ENCODE data around the gene FEN1.

FEN1 gene

DNA sequence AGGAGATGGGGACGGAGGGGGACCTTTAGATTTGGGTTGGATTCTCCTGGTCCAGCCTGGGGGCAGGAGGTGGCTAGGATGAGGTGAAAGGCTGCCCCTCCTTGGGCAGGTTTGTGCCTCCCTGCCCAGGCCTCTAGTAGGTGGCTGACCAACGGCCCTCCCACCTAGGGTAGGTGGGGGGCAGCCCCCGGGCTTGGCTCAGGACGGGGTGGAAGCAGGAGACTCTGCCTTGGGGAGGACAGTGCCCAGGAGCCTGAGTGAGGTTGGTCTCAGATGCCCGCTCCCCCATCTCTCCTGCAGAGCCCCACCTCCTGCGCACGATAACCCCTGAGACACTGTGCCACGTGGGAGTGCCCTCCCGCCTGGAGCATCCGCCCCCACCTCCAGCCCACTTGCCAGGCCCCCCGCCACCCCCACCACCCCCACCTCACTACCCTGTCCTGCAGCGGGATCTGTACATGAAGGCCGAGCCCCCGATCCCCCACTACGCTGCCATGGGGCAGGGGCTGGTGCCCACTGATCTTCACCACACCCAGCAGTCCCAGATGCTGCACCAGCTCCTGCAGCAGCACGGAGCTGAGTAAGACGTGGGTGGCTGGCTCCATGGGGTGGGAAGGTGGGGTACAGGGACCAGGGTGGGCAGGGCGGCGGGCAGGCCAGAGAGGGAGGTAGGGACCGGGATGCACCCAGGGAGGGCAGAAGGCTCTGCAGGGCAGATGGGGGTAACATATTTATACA, 22.6 kb upstream of the FEN1 start:
- Histone ChIP-seq H3K4me1 (ENCODE audit: control insufficient read depth, insufficient read depth, low read length) (no peaks in the 10 kb centered on the region), H3K27ac (ENCODE audit: extremely low read depth, low read depth, low read length) (no peak overlapping the region), H3K36me3 (ENCODE audit: control insufficient read depth in 2 of 2, insufficient read depth in 1 of 2, low read length in 2 of 2) (no peaks in the 10 kb centered on the region), H3K9me3 (ENCODE audit: control insufficient read depth, insufficient read depth, low read depth, low read length) (no peaks in the 10 kb centered on the region), H3K4me3 (ENCODE audit: low read depth, low read length) (no peak overlapping the region)
- ChIA-PET POLR2A (interaction anchor here (0.6 kb wide), 1 partner anchor 22 kb away, joined by 7 read pairs; the partner anchor contains the start of genes FEN1 and TMEM258), CTCF (no interaction called here)
- TF ChIP-seq ZBTB1 (tag by site-specific recombination; IDR thresholded peaks at IDR 0.05) (no peak), ZNF768 (tag by site-specific recombination; IDR thresholded peaks at IDR 0.05) (no peak), TRIM28 (IDR thresholded peaks at IDR 0.05; ENCODE audit: borderline replicate concordance, low read length) (no peak), ZNF670 (tag by site-specific recombination; IDR thresholded peaks at IDR 0.05; ENCODE audit: low read depth) (no peak), ZNF791 (tag by site-specific recombination; IDR thresholded peaks at IDR 0.05) (no peak), MYNN (tag by site-specific recombination; IDR thresholded peaks at IDR 0.05; ENCODE audit: borderline replicate concordance) (no peak)
- TF ChIP-seq, protein P1, sequence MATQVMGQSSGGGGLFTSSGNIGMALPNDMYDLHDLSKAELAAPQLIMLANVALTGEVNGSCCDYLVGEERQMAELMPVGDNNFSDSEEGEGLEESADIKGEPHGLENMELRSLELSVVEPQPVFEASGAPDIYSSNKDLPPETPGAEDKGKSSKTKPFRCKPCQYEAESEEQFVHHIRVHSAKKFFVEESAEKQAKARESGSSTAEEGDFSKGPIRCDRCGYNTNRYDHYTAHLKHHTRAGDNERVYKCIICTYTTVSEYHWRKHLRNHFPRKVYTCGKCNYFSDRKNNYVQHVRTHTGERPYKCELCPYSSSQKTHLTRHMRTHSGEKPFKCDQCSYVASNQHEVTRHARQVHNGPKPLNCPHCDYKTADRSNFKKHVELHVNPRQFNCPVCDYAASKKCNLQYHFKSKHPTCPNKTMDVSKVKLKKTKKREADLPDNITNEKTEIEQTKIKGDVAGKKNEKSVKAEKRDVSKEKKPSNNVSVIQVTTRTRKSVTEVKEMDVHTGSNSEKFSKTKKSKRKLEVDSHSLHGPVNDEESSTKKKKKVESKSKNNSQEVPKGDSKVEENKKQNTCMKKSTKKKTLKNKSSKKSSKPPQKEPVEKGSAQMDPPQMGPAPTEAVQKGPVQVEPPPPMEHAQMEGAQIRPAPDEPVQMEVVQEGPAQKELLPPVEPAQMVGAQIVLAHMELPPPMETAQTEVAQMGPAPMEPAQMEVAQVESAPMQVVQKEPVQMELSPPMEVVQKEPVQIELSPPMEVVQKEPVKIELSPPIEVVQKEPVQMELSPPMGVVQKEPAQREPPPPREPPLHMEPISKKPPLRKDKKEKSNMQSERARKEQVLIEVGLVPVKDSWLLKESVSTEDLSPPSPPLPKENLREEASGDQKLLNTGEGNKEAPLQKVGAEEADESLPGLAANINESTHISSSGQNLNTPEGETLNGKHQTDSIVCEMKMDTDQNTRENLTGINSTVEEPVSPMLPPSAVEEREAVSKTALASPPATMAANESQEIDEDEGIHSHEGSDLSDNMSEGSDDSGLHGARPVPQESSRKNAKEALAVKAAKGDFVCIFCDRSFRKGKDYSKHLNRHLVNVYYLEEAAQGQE (tag by site-specific recombination; IDR thresholded peaks at IDR 0.05), result no peak
- TF ChIP-seq, protein P2, sequence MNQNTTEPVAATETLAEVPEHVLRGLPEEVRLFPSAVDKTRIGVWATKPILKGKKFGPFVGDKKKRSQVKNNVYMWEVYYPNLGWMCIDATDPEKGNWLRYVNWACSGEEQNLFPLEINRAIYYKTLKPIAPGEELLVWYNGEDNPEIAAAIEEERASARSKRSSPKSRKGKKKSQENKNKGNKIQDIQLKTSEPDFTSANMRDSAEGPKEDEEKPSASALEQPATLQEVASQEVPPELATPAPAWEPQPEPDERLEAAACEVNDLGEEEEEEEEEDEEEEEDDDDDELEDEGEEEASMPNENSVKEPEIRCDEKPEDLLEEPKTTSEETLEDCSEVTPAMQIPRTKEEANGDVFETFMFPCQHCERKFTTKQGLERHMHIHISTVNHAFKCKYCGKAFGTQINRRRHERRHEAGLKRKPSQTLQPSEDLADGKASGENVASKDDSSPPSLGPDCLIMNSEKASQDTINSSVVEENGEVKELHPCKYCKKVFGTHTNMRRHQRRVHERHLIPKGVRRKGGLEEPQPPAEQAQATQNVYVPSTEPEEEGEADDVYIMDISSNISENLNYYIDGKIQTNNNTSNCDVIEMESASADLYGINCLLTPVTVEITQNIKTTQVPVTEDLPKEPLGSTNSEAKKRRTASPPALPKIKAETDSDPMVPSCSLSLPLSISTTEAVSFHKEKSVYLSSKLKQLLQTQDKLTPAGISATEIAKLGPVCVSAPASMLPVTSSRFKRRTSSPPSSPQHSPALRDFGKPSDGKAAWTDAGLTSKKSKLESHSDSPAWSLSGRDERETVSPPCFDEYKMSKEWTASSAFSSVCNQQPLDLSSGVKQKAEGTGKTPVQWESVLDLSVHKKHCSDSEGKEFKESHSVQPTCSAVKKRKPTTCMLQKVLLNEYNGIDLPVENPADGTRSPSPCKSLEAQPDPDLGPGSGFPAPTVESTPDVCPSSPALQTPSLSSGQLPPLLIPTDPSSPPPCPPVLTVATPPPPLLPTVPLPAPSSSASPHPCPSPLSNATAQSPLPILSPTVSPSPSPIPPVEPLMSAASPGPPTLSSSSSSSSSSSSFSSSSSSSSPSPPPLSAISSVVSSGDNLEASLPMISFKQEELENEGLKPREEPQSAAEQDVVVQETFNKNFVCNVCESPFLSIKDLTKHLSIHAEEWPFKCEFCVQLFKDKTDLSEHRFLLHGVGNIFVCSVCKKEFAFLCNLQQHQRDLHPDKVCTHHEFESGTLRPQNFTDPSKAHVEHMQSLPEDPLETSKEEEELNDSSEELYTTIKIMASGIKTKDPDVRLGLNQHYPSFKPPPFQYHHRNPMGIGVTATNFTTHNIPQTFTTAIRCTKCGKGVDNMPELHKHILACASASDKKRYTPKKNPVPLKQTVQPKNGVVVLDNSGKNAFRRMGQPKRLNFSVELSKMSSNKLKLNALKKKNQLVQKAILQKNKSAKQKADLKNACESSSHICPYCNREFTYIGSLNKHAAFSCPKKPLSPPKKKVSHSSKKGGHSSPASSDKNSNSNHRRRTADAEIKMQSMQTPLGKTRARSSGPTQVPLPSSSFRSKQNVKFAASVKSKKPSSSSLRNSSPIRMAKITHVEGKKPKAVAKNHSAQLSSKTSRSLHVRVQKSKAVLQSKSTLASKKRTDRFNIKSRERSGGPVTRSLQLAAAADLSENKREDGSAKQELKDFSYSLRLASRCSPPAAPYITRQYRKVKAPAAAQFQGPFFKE (tag by site-specific recombination; IDR thresholded peaks at IDR 0.05; ENCODE audit: borderline replicate concordance), result no peak
- TF ChIP-seq, protein P3, sequence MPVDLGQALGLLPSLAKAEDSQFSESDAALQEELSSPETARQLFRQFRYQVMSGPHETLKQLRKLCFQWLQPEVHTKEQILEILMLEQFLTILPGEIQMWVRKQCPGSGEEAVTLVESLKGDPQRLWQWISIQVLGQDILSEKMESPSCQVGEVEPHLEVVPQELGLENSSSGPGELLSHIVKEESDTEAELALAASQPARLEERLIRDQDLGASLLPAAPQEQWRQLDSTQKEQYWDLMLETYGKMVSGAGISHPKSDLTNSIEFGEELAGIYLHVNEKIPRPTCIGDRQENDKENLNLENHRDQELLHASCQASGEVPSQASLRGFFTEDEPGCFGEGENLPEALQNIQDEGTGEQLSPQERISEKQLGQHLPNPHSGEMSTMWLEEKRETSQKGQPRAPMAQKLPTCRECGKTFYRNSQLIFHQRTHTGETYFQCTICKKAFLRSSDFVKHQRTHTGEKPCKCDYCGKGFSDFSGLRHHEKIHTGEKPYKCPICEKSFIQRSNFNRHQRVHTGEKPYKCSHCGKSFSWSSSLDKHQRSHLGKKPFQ (tag by site-specific recombination; IDR thresholded peaks at IDR 0.05), result no peak

DNA sequence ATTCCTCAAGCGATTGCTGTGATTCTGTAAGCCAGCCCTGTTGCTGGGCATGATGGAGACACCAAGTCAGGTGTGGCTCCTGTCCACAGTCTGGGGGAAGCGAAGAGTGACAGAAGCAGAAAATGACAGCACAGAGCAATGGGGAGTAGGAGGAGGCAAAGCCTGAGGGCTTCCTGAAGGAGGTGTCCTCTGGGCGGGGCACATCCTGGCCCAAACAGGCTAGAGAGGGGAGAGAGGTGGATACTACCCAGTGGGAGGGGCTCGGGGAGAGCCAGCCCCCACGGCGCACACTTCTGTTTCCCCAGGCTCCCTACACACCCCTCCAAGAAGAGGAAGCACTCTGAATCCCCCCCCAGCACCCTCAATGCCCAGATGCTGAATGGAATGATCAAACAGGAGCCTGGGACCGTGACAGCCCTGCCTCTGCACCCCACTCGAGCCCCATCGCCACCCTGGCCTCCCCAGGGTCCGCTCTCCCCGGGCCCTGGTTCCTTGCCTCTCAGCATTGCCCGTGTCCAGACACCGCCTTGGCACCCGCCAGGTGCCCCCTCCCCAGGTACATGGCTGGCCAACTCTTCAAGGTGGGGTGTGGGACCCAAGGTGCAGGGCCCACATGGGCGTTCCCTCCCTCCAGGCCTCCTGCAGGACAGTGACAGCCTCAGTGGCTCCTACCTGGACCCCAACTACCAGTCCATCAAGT, 21.4 kb upstream of the FEN1 start:
- Histone ChIP-seq H3K4me1 (ENCODE audit: control insufficient read depth, insufficient read depth, low read length) (no peaks in the 10 kb centered on the region), H3K36me3 (ENCODE audit: control insufficient read depth in 2 of 2, insufficient read depth in 1 of 2, low read length in 2 of 2) (no peaks in the 10 kb centered on the region), H3K9me3 (ENCODE audit: control insufficient read depth, insufficient read depth, low read depth, low read length) (no peaks in the 10 kb centered on the region), H3K4me3 (ENCODE audit: low read depth, low read length) (no peak overlapping the region), H3K27ac (ENCODE audit: extremely low read depth, low read depth, low read length) (no peak overlapping the region)
- POLR2A ChIA-PET, result no interaction called here
- TF ChIP-seq ZNF791 (tag by site-specific recombination; IDR thresholded peaks at IDR 0.05) (no peak), ZNF610 (tag by site-specific recombination; IDR thresholded peaks at IDR 0.05; ENCODE audit: borderline replicate concordance) (no peak), KLF1 (tag by site-specific recombination; IDR thresholded peaks at IDR 0.05) (peak; percentile 35; the same call in 1 of the 2 replicates), GLIS2 (tag by site-specific recombination; IDR thresholded peaks at IDR 0.05) (peak; percentile 35; the same call in 1 of the 2 replicates), ZNF677 (tag by site-specific recombination; IDR thresholded peaks at IDR 0.05) (no peak)
- TF ChIP-seq, protein P4, sequence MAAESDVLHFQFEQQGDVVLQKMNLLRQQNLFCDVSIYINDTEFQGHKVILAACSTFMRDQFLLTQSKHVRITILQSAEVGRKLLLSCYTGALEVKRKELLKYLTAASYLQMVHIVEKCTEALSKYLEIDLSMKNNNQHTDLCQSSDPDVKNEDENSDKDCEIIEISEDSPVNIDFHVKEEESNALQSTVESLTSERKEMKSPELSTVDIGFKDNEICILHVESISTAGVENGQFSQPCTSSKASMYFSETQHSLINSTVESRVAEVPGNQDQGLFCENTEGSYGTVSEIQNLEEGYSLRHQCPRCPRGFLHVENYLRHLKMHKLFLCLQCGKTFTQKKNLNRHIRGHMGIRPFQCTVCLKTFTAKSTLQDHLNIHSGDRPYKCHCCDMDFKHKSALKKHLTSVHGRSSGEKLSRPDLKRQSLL (tag by site-specific recombination; IDR thresholded peaks at IDR 0.05), result no peak
- TF ChIP-seq, protein P5, sequence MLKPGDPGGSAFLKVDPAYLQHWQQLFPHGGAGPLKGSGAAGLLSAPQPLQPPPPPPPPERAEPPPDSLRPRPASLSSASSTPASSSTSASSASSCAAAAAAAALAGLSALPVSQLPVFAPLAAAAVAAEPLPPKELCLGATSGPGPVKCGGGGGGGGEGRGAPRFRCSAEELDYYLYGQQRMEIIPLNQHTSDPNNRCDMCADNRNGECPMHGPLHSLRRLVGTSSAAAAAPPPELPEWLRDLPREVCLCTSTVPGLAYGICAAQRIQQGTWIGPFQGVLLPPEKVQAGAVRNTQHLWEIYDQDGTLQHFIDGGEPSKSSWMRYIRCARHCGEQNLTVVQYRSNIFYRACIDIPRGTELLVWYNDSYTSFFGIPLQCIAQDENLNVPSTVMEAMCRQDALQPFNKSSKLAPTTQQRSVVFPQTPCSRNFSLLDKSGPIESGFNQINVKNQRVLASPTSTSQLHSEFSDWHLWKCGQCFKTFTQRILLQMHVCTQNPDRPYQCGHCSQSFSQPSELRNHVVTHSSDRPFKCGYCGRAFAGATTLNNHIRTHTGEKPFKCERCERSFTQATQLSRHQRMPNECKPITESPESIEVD (tag by site-specific recombination; IDR thresholded peaks at IDR 0.05), result no peak
- CTCF ChIA-PET, result interaction anchor here (0.5 to 1.3 kb wide), 2 partner anchors 24 to 363 kb away, joined by 3 read pairs; no protein-coding TSS in a partner anchor
